ENCODE data around the gene ALOXE3.
A peak's percentile ranks its signal among the peaks of the same experiment; 100 is the strongest.

The ALOXE3 gene

GRCh38 chr17:8159459-8160223 lies 41.3 kb upstream of the ALOXE3 start:
- Histone ChIP-seq H3K4me1 (ENCODE audit: control insufficient read depth, insufficient read depth, low read length) (peaks cover 20% of the 10 kb centered on the region), H3K27me3 (ENCODE audit: control insufficient read depth, insufficient read depth, low read length) (peaks cover 2% of the 10 kb centered on the region), H3K36me3 (ENCODE audit: control insufficient read depth, insufficient read depth, low read length) (peaks cover 5% of the 10 kb centered on the region), H3K9me3 (ENCODE audit: control insufficient read depth, insufficient read depth, low read length) (no peaks in the 10 kb centered on the region), H3K4me3 (ENCODE audit: low read depth, low read length) (no peak overlapping the region), H3K9ac (ENCODE audit: low read depth, low read length) (no peak overlapping the region)

- Histone ChIP-seq H3K4me3 (ENCODE audit: low read depth, low read length) (no peak overlapping the region), H3K36me3 (ENCODE audit: control insufficient read depth, insufficient read depth, low read length) (peaks cover 5% of the 10 kb centered on the region), H3K27me3 (ENCODE audit: control insufficient read depth, insufficient read depth, low read length) (peaks cover 2% of the 10 kb centered on the region), H3K9me3 (ENCODE audit: control insufficient read depth, insufficient read depth, low read length) (no peaks in the 10 kb centered on the region), H3K4me1 (ENCODE audit: control insufficient read depth, insufficient read depth, low read length) (peaks cover 15% of the 10 kb centered on the region), H3K9ac (ENCODE audit: low read depth, low read length) (no peak overlapping the region)
These were observed 40.7 kb upstream of the ALOXE3 start for GRCh38 chr17:8159032-8159400.

GRCh38 chr17:8158267-8159031 lies 40.1 kb upstream of the ALOXE3 start:
- Histone ChIP-seq H3K4me1 (ENCODE audit: control insufficient read depth, insufficient read depth, low read length) (peaks cover 14% of the 10 kb centered on the region), H3K9me3 (ENCODE audit: control insufficient read depth, insufficient read depth, low read length) (no peaks in the 10 kb centered on the region), H3K9ac (ENCODE audit: low read depth, low read length) (no peak overlapping the region), H3K27me3 (ENCODE audit: control insufficient read depth, insufficient read depth, low read length) (peaks cover 2% of the 10 kb centered on the region), H3K36me3 (ENCODE audit: control insufficient read depth, insufficient read depth, low read length) (peaks cover 5% of the 10 kb centered on the region), H3K4me3 (ENCODE audit: low read depth, low read length) (peak overlapping the region; percentile 18)

GRCh38 chr17:8156246-8156992 lies 38.1 kb upstream of the ALOXE3 start:
- peak overlapping the region; percentile 95 for H3K4me3 ChIP-seq (ENCODE audit: low read depth, low read length)
- H3K4me1 ChIP-seq (ENCODE audit: control insufficient read depth, insufficient read depth, low read length) = peaks cover 18% of the 10 kb centered on the region
- H3K27me3 ChIP-seq (ENCODE audit: control insufficient read depth, insufficient read depth, low read length) = peaks cover 2% of the 10 kb centered on the region
- peaks cover 5% of the 10 kb centered on the region for H3K36me3 ChIP-seq (ENCODE audit: control insufficient read depth, insufficient read depth, low read length)
- no peaks in the 10 kb centered on the region for H3K9me3 ChIP-seq (ENCODE audit: control insufficient read depth, insufficient read depth, low read length)
- peak overlapping the region; percentile 83 for H3K9ac ChIP-seq (ENCODE audit: low read depth, low read length)

GRCh38 chr17:8155996-8156245 lies 37.6 kb upstream of the ALOXE3 start:
- Histone ChIP-seq H3K9ac (ENCODE audit: low read depth, low read length) (peak overlapping the region; percentile 47), H3K4me1 (ENCODE audit: control insufficient read depth, insufficient read depth, low read length) (peaks cover 16% of the 10 kb centered on the region)

GRCh38 chr17:8155231-8155995 lies 37.1 kb upstream of the ALOXE3 start:
- H3K4me3 ChIP-seq (ENCODE audit: low read depth, low read length) = peak overlapping the region; percentile 95
- peaks cover 3% of the 10 kb centered on the region for H3K36me3 ChIP-seq (ENCODE audit: control insufficient read depth, insufficient read depth, low read length)

More at GRCh38 chr17:8155996-8156245, 37.6 kb upstream of the ALOXE3 start:
- Histone ChIP-seq H3K4me3 (ENCODE audit: low read depth, low read length) (peak overlapping the region; percentile 95), H3K9me3 (ENCODE audit: control insufficient read depth, insufficient read depth, low read length) (no peaks in the 10 kb centered on the region), H3K27me3 (ENCODE audit: control insufficient read depth, insufficient read depth, low read length) (peaks cover 2% of the 10 kb centered on the region), H3K36me3 (ENCODE audit: control insufficient read depth, insufficient read depth, low read length) (peaks cover 5% of the 10 kb centered on the region)

GRCh38 chr17:8154608-8155155 lies 36.4 kb upstream of the ALOXE3 start:
- Histone ChIP-seq H3K9me3 (ENCODE audit: control insufficient read depth, insufficient read depth, low read length) (no peaks in the 10 kb centered on the region), H3K9ac (ENCODE audit: low read depth, low read length) (peak overlapping the region; percentile 54), H3K4me1 (ENCODE audit: control insufficient read depth, insufficient read depth, low read length) (peaks cover 16% of the 10 kb centered on the region), H3K4me3 (ENCODE audit: low read depth, low read length) (peak overlapping the region; percentile 61), H3K27me3 (ENCODE audit: control insufficient read depth, insufficient read depth, low read length) (peaks cover 2% of the 10 kb centered on the region), H3K36me3 (ENCODE audit: control insufficient read depth, insufficient read depth, low read length) (peaks cover 9% of the 10 kb centered on the region)

More at GRCh38 chr17:8155231-8155995, 37.1 kb upstream of the ALOXE3 start:
- Histone ChIP-seq H3K4me1 (ENCODE audit: control insufficient read depth, insufficient read depth, low read length) (peaks cover 16% of the 10 kb centered on the region), H3K9me3 (ENCODE audit: control insufficient read depth, insufficient read depth, low read length) (no peaks in the 10 kb centered on the region), H3K27me3 (ENCODE audit: control insufficient read depth, insufficient read depth, low read length) (peaks cover 2% of the 10 kb centered on the region), H3K9ac (ENCODE audit: low read depth, low read length) (peak overlapping the region; percentile 47)

GRCh38 chr17:8153957-8154607 lies 35.8 kb upstream of the ALOXE3 start:
- Histone ChIP-seq H3K9me3 (ENCODE audit: control insufficient read depth, insufficient read depth, low read length) (no peaks in the 10 kb centered on the region), H3K27me3 (ENCODE audit: control insufficient read depth, insufficient read depth, low read length) (peaks cover 2% of the 10 kb centered on the region), H3K9ac (ENCODE audit: low read depth, low read length) (peak overlapping the region; percentile 54), H3K4me3 (ENCODE audit: low read depth, low read length) (peak overlapping the region; percentile 61), H3K4me1 (ENCODE audit: control insufficient read depth, insufficient read depth, low read length) (peaks cover 16% of the 10 kb centered on the region), H3K36me3 (ENCODE audit: control insufficient read depth, insufficient read depth, low read length) (peaks cover 15% of the 10 kb centered on the region)

- Histone ChIP-seq H3K36me3 (ENCODE audit: control insufficient read depth, insufficient read depth, low read length) (peaks cover 17% of the 10 kb centered on the region), H3K9ac (ENCODE audit: low read depth, low read length) (no peak overlapping the region), H3K4me1 (ENCODE audit: control insufficient read depth, insufficient read depth, low read length) (peaks cover 16% of the 10 kb centered on the region), H3K4me3 (ENCODE audit: low read depth, low read length) (no peak overlapping the region), H3K9me3 (ENCODE audit: control insufficient read depth, insufficient read depth, low read length) (no peaks in the 10 kb centered on the region), H3K27me3 (ENCODE audit: control insufficient read depth, insufficient read depth, low read length) (peaks cover 2% of the 10 kb centered on the region)
These were observed 35.2 kb upstream of the ALOXE3 start for GRCh38 chr17:8153525-8153956.

- H3K9ac ChIP-seq (ENCODE audit: low read depth, low read length) = no peak overlapping the region
- H3K36me3 ChIP-seq (ENCODE audit: control insufficient read depth, insufficient read depth, low read length) = peaks cover 19% of the 10 kb centered on the region
- H3K4me1 ChIP-seq (ENCODE audit: control insufficient read depth, insufficient read depth, low read length) = peaks cover 16% of the 10 kb centered on the region
- peaks cover 2% of the 10 kb centered on the region for H3K27me3 ChIP-seq (ENCODE audit: control insufficient read depth, insufficient read depth, low read length)
- no peaks in the 10 kb centered on the region for H3K9me3 ChIP-seq (ENCODE audit: control insufficient read depth, insufficient read depth, low read length)
- peak overlapping the region; percentile 43 for H3K4me3 ChIP-seq (ENCODE audit: low read depth, low read length)
These were observed 34.7 kb upstream of the ALOXE3 start for GRCh38 chr17:8153031-8153451.
